H9 (cell line): ENCODE data around the gene FAM117A. TPM values are rescaled to one million over a fixed set of nuclear protein-coding genes. Genes with fewer than 3 reads are reported as not detected.

Experiments
- DNase-seq: peaks from one replicate; pipeline ENCODE4 v3.0.0-alpha.2; 2017
- H2AFZ ChIP-seq: one replicate; pipeline ENCODE4 v1.6.1; 2013; ENCODE audit warnings: mild to moderate bottlenecking, low read length, control low read depth, moderate library complexity
- H2AK5ac ChIP-seq: 2 replicates; pipeline ENCODE4 v1.6.1; 2013; ENCODE audit warnings: low read length, control low read depth, mixed read lengths; ENCODE audit not compliant: insufficient read length
- H2BK120ac ChIP-seq: one replicate; pipeline ENCODE4 v1.6.1; 2013; ENCODE audit warnings: low read depth, mild to moderate bottlenecking, low read length, control low read depth, inconsistent platforms; ENCODE audit not compliant: poor library complexity, severe bottlenecking
- H2BK12ac ChIP-seq: 2 replicates; pipeline ENCODE4 v1.6.1; 2013; ENCODE audit warnings: low read length, control low read depth, mixed read lengths, low read depth; ENCODE audit not compliant: insufficient read length
- H2BK15ac ChIP-seq: 2 replicates; pipeline ENCODE4 v1.6.1; 2013; ENCODE audit warnings: low read depth, low read length, control low read depth
- H2BK20ac ChIP-seq: one replicate; pipeline ENCODE4 v1.6.1; 2013; ENCODE audit warnings: low read depth, mild to moderate bottlenecking, low read length, control low read depth, inconsistent platforms; ENCODE audit not compliant: poor library complexity, severe bottlenecking
- H2BK5ac ChIP-seq: 2 replicates; pipeline ENCODE4 v1.6.1; 2013; ENCODE audit warnings: low read length, control low read depth, mixed read lengths; ENCODE audit not compliant: insufficient read length
- H3K14ac ChIP-seq: 2 replicates; pipeline ENCODE4 v1.6.1; 2013; ENCODE audit warnings: low read length, control low read depth; ENCODE audit not compliant: insufficient read depth
- H3K18ac ChIP-seq: 2 replicates; pipeline ENCODE4 v1.6.1; 2013; ENCODE audit warnings: low read depth, mild to moderate bottlenecking, mixed read lengths, low read length, control low read depth; ENCODE audit not compliant: insufficient read length
- H3K23ac ChIP-seq: 2 replicates; pipeline ENCODE4 v1.6.1; 2013; ENCODE audit warnings: low read length, control low read depth, mixed read lengths, low read depth; ENCODE audit not compliant: insufficient read length
- H3K23me2 ChIP-seq: 2 replicates; pipeline ENCODE4 v1.6.1; 2013; ENCODE audit warnings: low read depth, mild to moderate bottlenecking, mixed read lengths, low read length, control low read depth; ENCODE audit not compliant: insufficient read length, poor library complexity, severe bottlenecking
- H3K27ac ChIP-seq: 2 replicates; pipeline ENCODE4 v1.5.1; 2013; ENCODE audit warnings: low read length, control low read depth, mixed read lengths, low read depth; ENCODE audit not compliant: insufficient read length
- H3K27me3 ChIP-seq: 2 replicates; pipeline ENCODE4 v1.6.1; 2013; ENCODE audit warnings: low read length, control low read depth, inconsistent platforms; ENCODE audit not compliant: insufficient read depth
- H3K4ac ChIP-seq: 2 replicates; pipeline ENCODE4 v1.6.1; 2013; ENCODE audit warnings: low read depth, mild to moderate bottlenecking, control low read depth, inconsistent platforms, low read length, moderate library complexity
- H3K4me1 ChIP-seq: 2 replicates; pipeline ENCODE4 v1.6.1; 2013; ENCODE audit warnings: low read length, control low read depth, inconsistent platforms; ENCODE audit not compliant: insufficient read depth
- H3K4me2 ChIP-seq: 2 replicates; pipeline ENCODE4 v1.6.1; 2013; ENCODE audit warnings: low read length, control low read depth, mixed read lengths; ENCODE audit not compliant: insufficient read length, insufficient read depth
- H3K56ac ChIP-seq: 2 replicates; pipeline ENCODE4 v1.6.1; 2013; ENCODE audit warnings: low read depth, mild to moderate bottlenecking, mixed read lengths, low read length, control low read depth; ENCODE audit not compliant: insufficient read length
- H3K79me1 ChIP-seq: 2 replicates; pipeline ENCODE4 v1.6.1; 2013; ENCODE audit warnings: low read depth, mild to moderate bottlenecking, moderate library complexity, low read length, control low read depth, inconsistent platforms; ENCODE audit not compliant: insufficient read depth, poor library complexity, severe bottlenecking
- H3K79me2 ChIP-seq: 2 replicates; pipeline ENCODE4 v1.6.1; 2013; ENCODE audit warnings: low read length, control low read depth, inconsistent platforms; ENCODE audit not compliant: insufficient read depth
- H3K9ac ChIP-seq: 2 replicates; pipeline ENCODE4 v1.6.1; 2013; ENCODE audit warnings: low read length, control low read depth, mixed read lengths; ENCODE audit not compliant: insufficient read length; ENCODE audit errors: extremely low read depth
- H3K9me3 ChIP-seq: one replicate; pipeline ENCODE4 v1.6.1; 2013; ENCODE audit warnings: low read depth, low read length, inconsistent platforms; ENCODE audit not compliant: control insufficient read depth
- H3T11ph ChIP-seq: one replicate; pipeline ENCODE4 v1.6.1; 2013; ENCODE audit warnings: mild to moderate bottlenecking, low read length, control low read depth, inconsistent platforms
- H4K20me1 ChIP-seq: one replicate; pipeline ENCODE4 v1.6.1; 2013; ENCODE audit not compliant: control insufficient read depth, insufficient read length, insufficient read depth
- H4K5ac ChIP-seq: 2 replicates; pipeline ENCODE4 v1.6.1; 2013; ENCODE audit warnings: low read depth, mild to moderate bottlenecking, mixed read lengths, low read length, control low read depth; ENCODE audit not compliant: insufficient read length
- H4K8ac ChIP-seq: replicated peaks from 2 replicates; pipeline ENCODE4 v1.6.1; 2013; ENCODE audit warnings: low read length, control low read depth, mixed read lengths, low read depth; ENCODE audit not compliant: insufficient read length
- H4K91ac ChIP-seq: 2 replicates; pipeline ENCODE4 v1.6.1; 2013; ENCODE audit warnings: low read depth, mild to moderate bottlenecking, moderate library complexity, mixed read lengths, low read length, control low read depth; ENCODE audit not compliant: insufficient read length
- H3K27ac Mint-ChIP-seq, 3 experiments: 2 replicates in 2 of 3; 3 replicates in 1 of 3; pipeline ENCODE4 v1.8.0; 2020 to 2021; ENCODE audit warnings: mixed read lengths in 3 of 3, mild to moderate bottlenecking in 1 of 3, moderate library complexity in 1 of 3
- H3K27me3 Mint-ChIP-seq: 2 replicates; pipeline ENCODE4 v1.8.0; 2021; ENCODE audit warnings: low read depth, mild to moderate bottlenecking, moderate library complexity, mixed read lengths
- H3K36me3 Mint-ChIP-seq, 3 experiments: 2 replicates in 2 of 3; 3 replicates in 1 of 3; pipeline ENCODE4 v1.8.0; 2020 to 2021; ENCODE audit warnings: low read depth in 3 of 3, mixed read lengths in 3 of 3; ENCODE audit not compliant: insufficient read depth in 1 of 3
- H3K4me1 Mint-ChIP-seq, 2 experiments: 2 replicates each; pipeline ENCODE4 v1.8.0; 2020; ENCODE audit warnings: mixed read lengths in 2 of 2
- H3K4me3 Mint-ChIP-seq, 2 experiments: 2 replicates in 1 of 2; 3 replicates in 1 of 2; pipeline ENCODE4 v1.8.0; 2020 to 2021; ENCODE audit warnings: mild to moderate bottlenecking in 2 of 2, mixed read lengths in 2 of 2, moderate library complexity in 1 of 2
- H3K9me3 Mint-ChIP-seq, 2 experiments: 2 replicates in 1 of 2; 3 replicates in 1 of 2; pipeline ENCODE4 v1.8.0; 2020; ENCODE audit warnings: mild to moderate bottlenecking in 2 of 2, mixed read lengths in 2 of 2, moderate library complexity in 1 of 2
- CTCF ChIP-seq: fragments of 200-600 bp; sonication (generic); conservative IDR thresholded peaks from 3 replicates; pipeline ENCODE4 v1.8.0; 2021; ENCODE audit warnings: antibody characterized with exemption, mild to moderate bottlenecking
- WGBS: extraction: QIAGEN DNeasy Blood & Tissue Kit; methylation state at CpG from one replicate; pipeline ENCODE4 v1.1.7; 2013; ENCODE audit warnings: missing lambda C conversion rate, low lambda C conversion rate, mixed read lengths; ENCODE audit not compliant: insufficient read length; ENCODE audit errors: extremely low coverage; 5-methylcytosine and 5-hydroxymethylcytosine counted together
- total RNA-seq: library from RNA; stranded (reverse); gene quantifications from 2 replicates; pipeline ENCODE4 v1.2.1, GENCODE V29; 2021

FAM117A gene
- total RNA-seq, 1 experiment from 2014 or later: 21.1 TPM

GRCh38 chr17:49717371-49717861 lies 46.5 kb downstream of the FAM117A start:
- Histone ChIP-seq H3K4ac (no peak overlapping the region), H2AFZ (no peak overlapping the region), H4K20me1 (no peaks in the 10 kb centered on the region), H3K9me3 (no peaks in the 10 kb centered on the region), H2BK120ac (no peak overlapping the region), H3K4me1 (no peaks in the 10 kb centered on the region), H3K14ac (no peak overlapping the region), H2BK15ac (peak overlapping the region; percentile 33; the same call in 1 of the 2 replicates), H4K8ac (no peak overlapping the region), H3K4me2 (no peak overlapping the region), H3K23me2 (no peaks in the 10 kb centered on the region), H4K91ac (no peak overlapping the region), H2BK12ac (no peak overlapping the region), H3K9ac (no peak overlapping the region), H2BK5ac (no peak overlapping the region), H3K79me1 (no peaks in the 10 kb centered on the region), H3K56ac (no peak overlapping the region), H2AK5ac (no peak overlapping the region), H2BK20ac (no peak overlapping the region), H3K18ac (no peak overlapping the region), H3T11ph (no peak overlapping the region), H4K5ac (no peak overlapping the region), H3K79me2 (no peaks in the 10 kb centered on the region), H3K23ac (no peak overlapping the region), H3K27ac (no peak overlapping the region), H3K27me3 (no peaks in the 10 kb centered on the region)
- DNase-seq: no peak
- no CpG with 5 or more reads among the region's 10 CpGs for WGBS
- Mint-ChIP-seq H3K36me3 (peaks cover 30 to 78% (median 73%) of the 10 kb centered on the region in 3 experiments), H3K27ac (no peak overlapping the region), H3K4me1 (no peaks in the 10 kb centered on the region), H3K9me3 (no peaks in the 10 kb centered on the region), H3K27me3 (no peaks in the 10 kb centered on the region), H3K4me3 (no peak overlapping the region)
- no peak for TF ChIP-seq CTCF
